HG02943 (cell line): ENCODE measurements around the gene POLE3.
"Not testable (repeated sequence)": the region's sequence is repeated elsewhere in the genome, so short reads cannot be mapped to it uniquely, and the experiment has no call there.

Source experiments
- ATAC-seq: cut with Tn5 transposase; IDR thresholded peaks from one replicate; pipeline ENCODE4 v1.9.1; 2021; ENCODE audit warnings: mild to moderate bottlenecking, low read depth, moderate library complexity; ENCODE audit not compliant: unreplicated experiment

Gene POLE3

DNA sequence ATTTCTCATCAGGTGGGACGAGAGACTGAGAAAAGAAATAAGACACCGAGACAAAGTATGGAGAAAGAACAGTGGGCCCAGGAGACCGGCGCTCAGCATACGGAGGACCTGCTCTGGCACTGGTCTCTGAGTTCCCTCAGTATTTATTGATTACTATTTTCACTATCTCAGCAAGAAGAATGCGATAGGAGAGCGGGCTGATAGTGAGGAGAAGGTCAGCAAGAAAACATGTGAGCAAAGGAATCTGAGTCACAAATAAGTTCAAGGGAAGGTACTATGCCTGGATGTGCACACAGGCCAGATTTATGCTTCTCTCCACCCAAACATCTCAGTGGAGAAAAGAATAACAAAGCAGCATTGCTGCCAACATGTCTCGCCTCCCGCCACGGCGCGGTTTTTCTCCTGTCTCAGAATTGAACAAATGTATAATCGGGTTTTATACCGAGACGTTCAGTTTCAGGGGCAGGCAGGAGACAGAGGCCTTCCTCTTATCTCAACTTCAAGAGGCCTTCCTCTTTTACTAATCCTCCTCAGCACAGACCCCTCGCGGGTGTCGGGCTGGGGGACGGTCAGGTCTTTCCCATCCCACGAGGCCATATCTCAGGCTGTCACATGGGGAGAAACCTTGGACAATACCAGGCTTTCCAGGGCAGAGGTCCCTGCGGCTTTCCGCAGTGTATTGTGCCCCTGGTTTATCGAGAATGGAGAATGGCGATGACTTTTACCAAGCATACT is 31.2 kb downstream of the POLE3 start:
- not testable (repeated sequence) for ATAC-seq

DNA sequence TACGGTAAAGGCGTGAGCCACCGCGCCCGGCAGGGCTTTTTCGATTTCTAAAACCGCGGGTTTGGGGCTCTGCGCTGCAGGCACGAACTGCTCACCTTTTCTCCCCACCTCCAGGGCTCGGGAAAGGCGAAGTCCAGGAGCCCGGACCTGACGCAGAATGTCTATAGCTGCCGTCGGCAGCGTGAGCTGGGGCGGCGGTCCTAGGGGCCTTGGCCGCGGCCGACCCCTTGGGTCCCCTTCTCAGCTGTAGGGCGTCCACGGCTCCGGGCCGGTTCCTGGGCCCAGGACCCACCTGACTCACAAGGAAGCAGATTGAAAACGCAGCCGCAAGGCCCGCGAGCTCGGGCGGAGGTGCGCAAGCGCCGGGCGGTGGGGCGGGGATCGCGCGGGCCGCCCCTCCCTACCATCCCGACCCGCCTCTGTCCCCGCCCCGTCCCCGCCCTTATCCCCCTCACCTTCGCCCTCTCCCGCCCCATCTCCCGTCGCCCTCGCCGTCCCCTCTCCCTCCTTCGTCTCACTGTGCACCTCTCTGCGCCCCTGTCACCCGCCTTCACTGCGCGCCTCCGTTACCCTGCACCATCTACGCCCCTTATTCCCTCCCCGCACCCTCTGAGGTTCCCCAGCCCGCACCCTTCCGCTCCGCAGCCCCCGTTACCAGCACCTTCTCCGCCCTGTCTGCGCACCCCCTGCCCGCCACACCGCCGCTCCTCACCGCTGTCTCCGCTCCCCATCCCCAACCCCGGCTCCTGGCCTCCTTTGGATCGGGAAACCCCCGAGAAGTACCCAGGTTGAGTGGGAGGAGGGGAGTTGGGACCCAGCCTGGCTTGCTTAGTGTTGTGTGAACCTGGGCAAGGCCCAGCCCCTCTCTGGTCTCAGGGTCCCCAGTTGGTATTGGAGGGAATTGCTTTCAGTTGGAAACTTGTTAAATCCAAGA is 33.6 kb downstream of the POLE3 start, which contains the start of gene HDHD3:
Gene HDHD3 (minus strand): TSS at position 353 of the 934 bp plus-strand sequence. CDS start 2,632 bp downstream, outside the sequence.
- peak; percentile 73 for ATAC-seq

- ATAC-seq, result no peak
Observed at GRCh38 chr9:113375057-113376023, 35.1 kb downstream of the POLE3 start.

DNA sequence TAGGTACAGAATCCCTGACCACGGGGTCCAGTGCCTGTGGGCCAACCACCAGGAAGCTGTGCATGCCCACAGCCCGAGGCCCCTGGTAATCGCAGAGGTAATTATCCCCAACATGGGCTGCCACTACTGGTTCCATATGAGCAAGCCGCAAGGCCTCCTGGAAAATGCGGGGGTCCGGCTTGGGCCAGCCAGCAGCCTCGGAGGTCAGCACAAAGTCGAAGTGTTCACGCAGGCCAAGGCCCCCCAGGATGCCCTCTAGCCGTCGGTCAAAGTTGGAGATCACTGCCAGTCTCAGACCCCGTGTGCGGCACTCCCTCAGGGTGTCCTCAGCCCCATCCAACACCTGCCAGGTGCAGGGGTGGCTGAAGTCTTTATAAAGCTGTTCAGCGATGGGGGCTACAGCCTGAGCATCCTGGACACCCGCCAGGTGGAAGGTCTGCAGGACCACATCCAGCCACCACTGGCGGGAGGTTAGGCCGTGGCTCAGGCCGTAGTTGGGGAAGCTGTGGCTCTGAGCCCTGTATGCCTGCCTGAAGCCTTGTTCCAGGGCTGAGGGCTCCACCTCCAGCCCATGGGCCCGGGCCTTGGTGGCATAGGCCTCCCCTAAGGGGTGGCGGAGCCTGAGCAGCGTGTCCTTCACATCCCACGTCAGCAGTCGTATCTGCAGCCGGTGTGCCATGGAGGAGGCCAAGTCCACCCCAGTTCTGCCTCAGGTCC is 36.6 kb downstream of the POLE3 start:
- no peak for ATAC-seq

- ATAC-seq, result no peak
Observed at GRCh38 chr9:113373256-113373655, 37.2 kb downstream of the POLE3 start.

DNA sequence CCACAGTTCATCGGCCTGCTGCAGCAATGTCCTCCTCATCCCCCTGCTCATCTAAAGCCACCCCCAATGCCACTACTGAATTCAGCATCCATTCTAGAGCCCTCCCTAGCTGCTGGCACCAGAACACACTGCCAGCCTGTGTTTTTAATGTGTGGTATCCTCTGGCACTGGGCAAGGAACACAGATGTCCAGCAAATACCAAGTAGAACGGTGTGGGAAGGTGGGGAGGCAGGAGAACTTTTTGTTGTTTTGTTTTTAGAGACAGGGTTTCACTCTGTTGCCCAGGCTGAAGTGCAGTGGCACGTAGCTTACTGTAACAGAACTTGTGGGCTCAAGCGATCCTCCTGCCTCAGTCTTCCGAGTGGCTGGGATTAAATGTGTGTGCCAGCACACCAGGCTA is 38.4 kb downstream of the POLE3 start:
- ATAC-seq, result no peak

DNA sequence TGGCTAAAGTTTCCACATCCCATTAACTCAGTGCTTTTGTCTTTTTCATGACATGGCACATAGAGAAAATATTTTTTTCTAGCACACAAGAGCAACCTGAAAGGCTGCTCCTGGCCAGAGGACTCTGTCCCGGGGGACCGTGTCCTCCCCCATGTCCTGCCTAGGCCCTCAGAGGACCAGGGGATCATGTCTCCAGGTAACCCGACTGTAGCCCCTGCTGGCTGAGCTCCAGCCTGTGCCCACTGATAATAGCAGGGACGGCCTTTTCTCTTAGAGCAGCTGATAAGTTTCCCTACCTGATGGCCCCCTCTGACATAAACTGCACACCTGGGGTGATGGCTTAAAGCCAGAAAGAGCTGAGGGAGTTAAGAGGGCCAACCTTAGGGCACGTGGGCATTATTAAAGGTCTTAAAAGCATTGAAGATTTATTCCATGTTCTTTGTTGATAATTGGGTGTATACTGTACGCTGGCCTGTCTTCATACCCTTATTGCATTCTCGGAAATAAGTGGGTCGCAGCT is 39.6 kb downstream of the POLE3 start:
- ATAC-seq, result no peak

GRCh38 chr9:113369855-113370140 is 40.7 kb downstream of the POLE3 start:
- ATAC-seq, result no peak

DNA sequence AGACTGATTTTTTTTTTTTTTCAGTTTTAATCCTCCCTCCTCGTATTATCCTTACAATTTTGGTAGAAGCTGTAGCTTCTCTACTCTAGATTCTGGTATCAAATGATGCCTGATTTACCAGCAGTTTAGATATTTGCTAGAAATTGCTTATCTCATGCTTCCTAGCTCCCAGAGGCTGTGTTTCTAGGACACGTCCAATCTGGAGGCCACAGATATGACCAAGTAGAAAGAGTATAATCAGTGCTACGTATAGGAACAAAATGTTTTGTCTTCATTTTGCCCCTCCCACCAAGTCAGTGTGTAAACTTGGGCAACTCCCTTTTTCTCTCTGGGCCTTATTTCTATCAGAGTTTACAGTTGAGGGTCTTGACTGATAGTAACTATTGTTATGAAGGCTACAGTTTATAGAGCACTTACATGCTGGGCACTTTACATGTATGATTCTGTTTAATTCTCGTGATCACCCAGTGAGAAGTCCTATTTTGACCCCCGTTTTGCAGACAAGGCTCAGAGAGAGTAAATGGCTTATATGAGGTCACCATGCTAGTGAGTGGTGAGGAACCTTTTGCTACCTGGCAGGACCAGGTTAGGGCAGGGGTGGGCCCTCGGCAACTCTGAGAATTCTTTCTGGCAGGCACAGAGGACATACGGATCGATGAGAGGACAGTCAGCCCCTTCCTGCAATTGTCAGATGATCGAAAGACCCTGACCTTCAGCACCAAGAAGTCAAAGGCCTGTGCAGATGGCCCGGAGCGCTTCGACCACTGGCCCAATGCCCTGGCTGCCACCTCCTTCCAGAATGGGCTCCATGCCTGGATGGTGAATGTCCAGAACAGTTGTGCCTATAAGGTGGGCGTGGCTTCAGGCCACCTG is 41.3 kb downstream of the POLE3 start:
- no peak for ATAC-seq

- no peak for ATAC-seq
Observed at GRCh38 chr9:113368348-113368981, 42.0 kb downstream of the POLE3 start.

GRCh38 chr9:113365652-113366051 is 44.8 kb downstream of the POLE3 start:
- not testable (repeated sequence) for ATAC-seq

DNA sequence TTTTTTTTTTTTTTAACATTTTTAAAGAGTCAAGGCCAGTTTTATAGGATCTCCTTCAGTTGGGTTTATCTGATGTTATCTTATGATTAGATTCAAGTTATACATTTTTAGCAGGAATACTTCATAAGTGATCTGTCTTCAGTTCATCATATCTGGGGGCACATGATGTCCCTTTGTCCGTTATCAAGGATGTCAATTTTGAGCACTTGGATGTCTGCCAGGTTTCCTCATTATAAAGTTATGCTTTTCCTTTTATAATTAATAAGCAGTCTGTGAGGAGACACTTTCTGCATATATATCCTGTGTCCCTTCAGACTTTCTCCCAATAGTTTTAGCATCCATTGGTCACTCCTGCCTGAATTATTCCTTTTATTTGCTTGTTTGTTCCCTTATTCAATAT is 45.5 kb downstream of the POLE3 start:
- ATAC-seq, result no peak

DNA sequence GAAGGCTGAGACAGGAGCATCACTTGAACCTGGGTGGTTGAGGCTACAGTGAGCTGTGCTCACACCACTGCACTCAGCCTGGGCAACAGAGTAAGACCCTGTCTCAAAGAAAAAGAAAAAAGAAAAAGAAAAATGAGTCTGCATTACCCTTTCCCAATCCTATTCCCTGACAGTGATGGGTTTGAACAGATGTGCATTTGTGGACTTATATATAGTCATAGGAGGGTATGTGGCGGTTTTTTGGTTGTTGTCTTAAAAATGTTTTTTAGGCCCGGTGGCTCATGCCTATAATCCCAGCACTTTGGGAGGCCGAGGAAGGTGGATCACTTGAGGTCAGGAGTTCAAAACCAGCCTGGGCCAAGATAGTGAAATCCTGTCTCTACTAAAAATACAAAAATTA is 47.1 kb downstream of the POLE3 start:
- no peak for ATAC-seq

- ATAC-seq, result no peak
Observed at GRCh38 chr9:113361304-113362018, 49.0 kb downstream of the POLE3 start.

GRCh38 chr9:113360242-113360842 is 50.1 kb downstream of the POLE3 start:
- ATAC-seq, result no peak

GRCh38 chr9:113359385-113359784 is 51.1 kb downstream of the POLE3 start:
- no peak for ATAC-seq
